HG03342 (cell line): ENCODE data around the gene HSPA1L.
"Not testable (repeated sequence)": the region's sequence is repeated elsewhere in the genome, so short reads cannot be mapped to it uniquely, and the experiment has no call there.

ENCODE experiments used
- ATAC-seq: cut with Tn5 transposase; IDR thresholded peaks from one replicate; pipeline ENCODE4 v1.9.1; 2021; ENCODE audit warnings: mild to moderate bottlenecking, moderate library complexity; ENCODE audit not compliant: unreplicated experiment

The HSPA1L gene

GRCh38 chr6:31815025-31815838 is at the start of gene HSPA1L, which contains the start of gene HSPA1A:
TSS of gene HSPA1L (minus strand) at chr6:31815283. CDS start at chr6:31811972, 3,311 bp downstream.
TSS of gene HSPA1A (plus strand) at chr6:31815543. CDS start at chr6:31815757, 214 bp downstream.
- no peak for ATAC-seq

- no peak for ATAC-seq
Measured at GRCh38 chr6:31864818-31865204, 49.7 kb upstream of the HSPA1L start.

- not testable (repeated sequence) for ATAC-seq
Measured at GRCh38 chr6:31864123-31864562, 49.1 kb upstream of the HSPA1L start.

GRCh38 chr6:31862344-31863235 is 47.5 kb upstream of the HSPA1L start, which contains the start of gene NEU1:
TSS of gene NEU1 (minus strand) at chr6:31862821. CDS start at chr6:31862776, 45 bp downstream.
- peak; percentile 89 for ATAC-seq

- no peak for ATAC-seq
Measured at GRCh38 chr6:31861919-31862343, 46.8 kb upstream of the HSPA1L start.

GRCh38 chr6:31861150-31861549 is 46.1 kb upstream of the HSPA1L start:
- ATAC-seq, result no peak

- no peak for ATAC-seq
Measured at GRCh38 chr6:31860349-31860748, 45.3 kb upstream of the HSPA1L start.

GRCh38 chr6:31859923-31860322 is 44.8 kb upstream of the HSPA1L start:
- no peak for ATAC-seq

- no peak for ATAC-seq
Measured at GRCh38 chr6:31858707-31859106, 43.6 kb upstream of the HSPA1L start.

GRCh38 chr6:31857774-31858173 is 42.7 kb upstream of the HSPA1L start:
- not testable (repeated sequence) for ATAC-seq

- ATAC-seq, result not testable (repeated sequence)
Measured at GRCh38 chr6:31851980-31852718, 37.1 kb upstream of the HSPA1L start.

- ATAC-seq, result no peak
Measured at GRCh38 chr6:31851485-31851832, 36.4 kb upstream of the HSPA1L start.

GRCh38 chr6:31850765-31851484 is 35.8 kb upstream of the HSPA1L start:
- no peak for ATAC-seq

GRCh38 chr6:31847276-31847978 is 32.3 kb upstream of the HSPA1L start:
- no peak for ATAC-seq

GRCh38 chr6:31844507-31844906 is 29.4 kb upstream of the HSPA1L start:
- no peak for ATAC-seq

GRCh38 chr6:31842053-31842452 is 27.0 kb upstream of the HSPA1L start:
- no peak for ATAC-seq

GRCh38 chr6:31839779-31840126 is 24.7 kb upstream of the HSPA1L start:
- ATAC-seq, result not testable (repeated sequence)

GRCh38 chr6:31838968-31839367 is 23.9 kb upstream of the HSPA1L start:
- ATAC-seq, result no peak

GRCh38 chr6:31838114-31838553 is 23.1 kb upstream of the HSPA1L start:
- not testable (repeated sequence) for ATAC-seq
